Hematopoietic multipotent progenitor cell (in vitro differentiated cells): ENCODE results near the gene PTPN9. TPM values are rescaled to one million over a fixed set of nuclear protein-coding genes. Genes with fewer than 3 reads are reported as not detected.
A peak's percentile ranks its signal among the peaks of the same experiment; 100 is the strongest.
"Not testable (repeated sequence)": the region's sequence is repeated elsewhere in the genome, so short reads cannot be mapped to it uniquely, and the experiment has no call there.

ENCODE experiments used
- DNase-seq, 3 donors: peaks; one replicate each; pipeline ENCODE4 v3.0.0-alpha.2; 2011 to 2015; ENCODE audit warnings: low read depth in 2 of 3, low spot score in 2 of 3
- total RNA-seq: library from RNA; depleted of rRNA; stranded (reverse); fragments of >200 nt; gene quantifications from one replicate; pipeline ENCODE4 v1.2.3, GENCODE V29; 2012

The PTPN9 gene
- total RNA-seq, 1 donor, result 21.3 TPM

GRCh38 chr15:75583701-75584100, 4.6 kb upstream of the PTPN9 start:
- DNase-seq, result no peak

- DNase-seq, result not testable (repeated sequence)
Measured at GRCh38 chr15:75582943-75583342, 3.8 kb upstream of the PTPN9 start.

- peak in 1 of 3 donors; percentile 42 for DNase-seq
Measured at GRCh38 chr15:75578173-75578947, 755 bp downstream of the PTPN9 start.

- DNase-seq, result no peak
Measured at GRCh38 chr15:75577401-75578172, 1.5 kb downstream of the PTPN9 start.

- no peak for DNase-seq
Measured at GRCh38 chr15:75573648-75574384, 5.3 kb downstream of the PTPN9 start.

GRCh38 chr15:75570126-75570845, 8.8 kb downstream of the PTPN9 start:
- no peak for DNase-seq

- DNase-seq, result no peak
Measured at GRCh38 chr15:75565062-75565970, 13.8 kb downstream of the PTPN9 start.

- DNase-seq, result no peak
Measured at GRCh38 chr15:75561888-75562287, 17.2 kb downstream of the PTPN9 start.

- DNase-seq, result not testable (repeated sequence)
Measured at GRCh38 chr15:75559360-75559759, 19.8 kb downstream of the PTPN9 start.

GRCh38 chr15:75558955-75559354, 20.2 kb downstream of the PTPN9 start:
- DNase-seq, result not testable (repeated sequence)

- DNase-seq, result no peak
Measured at GRCh38 chr15:75554717-75555116, 24.4 kb downstream of the PTPN9 start.

- DNase-seq, result no peak
Measured at GRCh38 chr15:75553659-75554058, 25.5 kb downstream of the PTPN9 start.

- no peak for DNase-seq
Measured at GRCh38 chr15:75551091-75551490, 28.0 kb downstream of the PTPN9 start.

- no peak for DNase-seq
Measured at GRCh38 chr15:75545064-75545463, 34.1 kb downstream of the PTPN9 start.

GRCh38 chr15:75544359-75544758, 34.8 kb downstream of the PTPN9 start:
- peak in 1 of 3 donors; percentile 4 for DNase-seq

- not testable (repeated sequence) for DNase-seq
Measured at GRCh38 chr15:75542949-75543545, 36.1 kb downstream of the PTPN9 start.

GRCh38 chr15:75542386-75542797, 36.7 kb downstream of the PTPN9 start:
- no peak for DNase-seq

- no peak for DNase-seq
Measured at GRCh38 chr15:75538376-75538775, 40.7 kb downstream of the PTPN9 start.

- DNase-seq, result no peak
Measured at GRCh38 chr15:75533945-75534344, 45.2 kb downstream of the PTPN9 start.
